Right renal cortex interstitium (tissue), 3 donors: ENCODE results near the gene CPNE6. TPM values are rescaled to one million over a fixed set of nuclear protein-coding genes. Genes with fewer than 3 reads are reported as not detected.
"Not testable (repeated sequence)": the region's sequence is repeated elsewhere in the genome, so short reads cannot be mapped to it uniquely, and the experiment has no call there.

Experiments
- DNase-seq, 3 donors: peaks; one replicate each; pipeline ENCODE4 v3.0.0-alpha.2; 2013; ENCODE audit warnings: low read depth in 3 of 3, low spot score in 2 of 3
- polyA plus RNA-seq, 3 donors: library from polyadenylated mRNA; unstranded; fragments of 120-200 nt; gene quantifications; one replicate each; pipeline ENCODE4 v1.2.1, GENCODE V29; 2013; ENCODE audit not compliant: insufficient read length in 3 of 3

The CPNE6 gene
- not detected for polyA plus RNA-seq

DNA sequence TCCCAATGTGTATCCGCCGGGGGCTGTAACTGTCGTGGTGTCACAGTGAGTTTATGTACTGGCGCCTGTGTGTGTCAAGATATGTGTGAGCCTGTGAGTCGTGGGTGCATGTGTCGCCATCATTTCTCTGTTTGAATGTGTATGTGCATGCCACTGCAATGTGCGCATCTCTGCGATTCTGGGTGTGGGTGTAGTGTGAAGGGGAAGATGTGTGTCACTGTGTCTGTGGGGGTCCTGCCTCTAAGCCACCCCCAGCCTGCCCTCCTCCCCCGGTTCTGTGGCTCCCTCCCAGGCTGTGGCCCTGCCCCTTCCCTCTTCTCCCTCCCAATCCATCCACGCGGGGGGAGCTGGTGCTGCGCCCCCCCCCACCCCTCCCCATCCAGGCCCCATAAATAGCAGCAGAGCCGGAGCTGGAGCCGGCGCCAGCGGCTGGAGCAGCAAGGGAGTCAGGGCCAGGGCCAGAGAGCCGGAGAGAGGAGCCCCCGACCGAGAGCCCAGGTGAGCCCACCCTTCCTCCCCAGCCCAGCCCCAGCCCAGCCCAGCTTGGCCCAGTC lies at the start of gene CPNE6:
CPNE6 (plus strand) TSS at position 419 of the 554 bp plus-strand sequence. CDS start 1,375 bp downstream, outside the sequence.
- DNase-seq = no peak

DNA sequence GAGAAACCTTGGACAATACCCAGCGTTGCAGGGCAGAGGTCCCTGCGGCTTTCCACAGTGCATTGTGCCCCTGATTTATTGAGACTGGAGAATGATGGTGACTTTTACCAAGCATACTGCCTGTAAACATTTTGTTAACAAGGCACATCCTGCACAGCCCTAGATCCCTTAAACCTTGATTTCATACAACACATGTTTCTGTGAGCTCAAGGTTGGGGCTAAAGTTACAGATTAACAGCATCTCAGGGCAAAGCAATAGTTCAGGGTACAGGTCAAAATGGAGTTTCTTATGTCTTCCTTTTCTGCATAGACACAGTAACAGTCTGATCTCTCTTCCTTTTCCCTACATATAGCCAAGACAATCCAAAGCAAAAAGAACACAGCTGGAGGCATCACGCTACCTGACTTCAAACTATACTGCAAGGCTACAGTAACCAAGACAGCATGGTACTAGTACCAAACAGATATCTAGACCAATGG lies 46.4 kb upstream of the CPNE6 start:
- not testable (repeated sequence) for DNase-seq

DNA sequence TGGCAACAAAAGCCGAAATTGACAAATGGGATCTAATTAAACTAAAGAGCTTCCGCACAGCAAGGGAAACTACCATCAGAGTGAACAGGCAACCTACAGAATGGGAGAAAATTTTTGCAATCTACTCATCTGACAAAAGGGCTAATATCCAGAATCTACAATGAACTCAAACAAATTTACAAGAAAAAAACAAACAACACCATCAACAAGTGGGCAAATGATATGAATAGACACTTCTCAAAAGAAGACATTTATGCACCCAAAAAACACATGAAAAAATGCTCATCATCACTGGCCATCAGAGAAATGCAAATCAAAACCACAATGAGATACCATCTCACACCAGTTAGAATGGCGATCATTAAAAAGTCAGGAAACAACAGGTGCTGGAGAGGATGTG lies 41.7 kb upstream of the CPNE6 start:
- DNase-seq = not testable (repeated sequence)

DNA sequence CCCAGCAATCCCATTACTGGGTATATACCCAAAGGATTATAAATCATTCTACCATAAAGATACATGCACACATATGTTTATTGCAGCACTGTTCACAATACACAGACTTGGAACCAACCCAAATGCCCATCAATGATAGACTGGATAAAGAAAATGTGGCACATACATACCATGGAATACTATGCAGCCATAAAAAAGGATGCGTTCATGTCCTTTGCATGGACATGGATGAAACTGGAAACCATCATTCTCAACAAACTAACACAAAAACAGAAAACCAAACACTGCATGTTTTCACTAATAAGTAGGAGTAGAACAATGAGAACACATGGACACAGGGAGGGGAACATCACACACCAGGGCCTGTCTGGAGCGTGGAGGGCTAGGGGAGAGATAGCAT lies 40.0 kb upstream of the CPNE6 start:
- not testable (repeated sequence) for DNase-seq

DNA sequence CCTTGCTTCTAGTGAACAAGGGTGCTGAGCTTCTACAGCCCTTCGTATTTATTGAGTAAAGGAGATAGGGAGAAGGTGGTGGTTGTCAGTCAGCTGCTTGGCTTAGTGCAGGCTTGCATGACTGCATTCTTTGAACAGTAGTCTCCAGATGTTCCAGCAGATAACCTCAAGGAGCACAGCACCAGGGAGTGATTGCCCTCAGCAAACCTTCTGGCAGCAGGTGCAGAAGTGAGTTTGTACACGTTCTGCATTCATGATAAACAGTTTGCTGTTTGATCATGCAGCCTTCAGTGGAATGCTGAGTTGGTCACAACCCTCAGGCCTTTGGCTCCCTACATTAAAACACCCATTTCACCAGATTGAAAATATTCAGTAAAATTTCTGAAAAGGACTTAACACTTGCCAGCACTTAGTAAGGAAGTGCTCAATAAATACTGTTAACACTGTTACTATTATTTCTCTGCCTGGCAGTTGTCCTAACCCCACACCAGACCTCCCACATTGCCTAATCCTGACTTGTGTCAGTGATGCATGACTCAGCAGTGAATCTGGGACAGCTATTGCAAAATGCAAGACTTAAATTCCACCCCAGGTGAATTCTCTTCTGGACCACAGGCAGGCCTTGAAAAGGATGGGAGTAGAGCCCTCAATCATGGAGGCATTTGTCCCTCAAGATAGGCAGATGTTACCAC lies 38.5 kb upstream of the CPNE6 start:
- DNase-seq = no peak

DNA sequence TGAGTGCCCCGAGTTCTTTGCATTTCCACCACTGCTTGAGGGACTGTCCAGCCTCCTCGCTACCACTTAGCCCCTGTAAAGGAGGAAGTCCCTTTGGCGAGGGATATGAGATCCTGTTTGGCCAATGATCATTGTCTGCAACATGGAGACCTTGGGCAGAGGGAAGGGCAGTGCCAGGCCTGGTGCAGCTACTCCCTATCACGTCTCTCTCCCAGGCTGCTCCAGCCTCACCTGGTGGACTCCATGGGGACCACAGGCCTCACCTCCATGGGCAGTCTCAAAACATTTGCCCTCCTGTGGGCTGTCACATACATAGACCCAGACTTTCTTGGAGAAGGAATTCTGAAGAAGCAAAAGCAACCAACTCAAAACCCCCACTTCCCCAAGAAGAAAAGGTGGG lies 35.6 kb upstream of the CPNE6 start:
- DNase-seq = not testable (repeated sequence)

DNA sequence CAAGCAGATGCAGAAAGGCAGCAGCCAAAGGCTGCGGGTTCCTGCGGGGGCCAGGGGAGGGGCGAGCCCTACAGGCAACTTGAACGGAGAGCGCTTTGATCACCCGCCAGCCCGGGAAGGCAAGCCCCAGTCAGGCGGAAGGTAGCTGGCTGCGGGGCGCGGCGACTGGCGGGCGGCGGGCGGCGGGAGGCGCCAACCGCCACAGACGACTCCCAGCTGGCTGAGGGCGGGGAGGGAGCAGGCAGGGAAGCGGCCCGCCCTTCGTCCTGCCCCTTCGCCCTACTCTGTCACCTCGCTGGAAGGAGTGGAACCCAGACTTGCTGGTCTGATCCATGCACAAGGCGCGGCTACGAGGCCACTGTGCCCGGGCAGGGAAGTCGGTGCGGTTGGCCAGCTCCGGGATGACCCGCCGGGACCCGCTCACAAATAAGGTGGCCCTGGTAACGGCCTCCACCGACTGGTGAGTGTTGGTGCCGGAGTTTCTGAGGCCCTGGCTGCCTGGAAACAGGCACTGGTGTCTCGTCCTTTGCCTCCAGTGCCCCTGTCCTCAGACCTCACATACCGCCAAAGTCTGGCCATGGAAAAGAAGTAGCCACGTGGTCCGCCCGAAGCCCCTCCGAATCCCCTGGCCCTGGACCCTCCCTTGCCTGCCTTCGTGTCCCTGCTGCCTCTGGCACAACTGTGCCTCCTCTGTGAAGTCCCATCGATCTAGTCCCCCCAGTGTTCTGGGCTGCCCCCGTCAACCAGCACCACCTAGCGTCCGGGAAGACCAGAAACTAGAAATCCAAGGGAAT lies 35.0 kb upstream of the CPNE6 start:
- peak in 1 of 3 donors; percentile 57 for DNase-seq

DNA sequence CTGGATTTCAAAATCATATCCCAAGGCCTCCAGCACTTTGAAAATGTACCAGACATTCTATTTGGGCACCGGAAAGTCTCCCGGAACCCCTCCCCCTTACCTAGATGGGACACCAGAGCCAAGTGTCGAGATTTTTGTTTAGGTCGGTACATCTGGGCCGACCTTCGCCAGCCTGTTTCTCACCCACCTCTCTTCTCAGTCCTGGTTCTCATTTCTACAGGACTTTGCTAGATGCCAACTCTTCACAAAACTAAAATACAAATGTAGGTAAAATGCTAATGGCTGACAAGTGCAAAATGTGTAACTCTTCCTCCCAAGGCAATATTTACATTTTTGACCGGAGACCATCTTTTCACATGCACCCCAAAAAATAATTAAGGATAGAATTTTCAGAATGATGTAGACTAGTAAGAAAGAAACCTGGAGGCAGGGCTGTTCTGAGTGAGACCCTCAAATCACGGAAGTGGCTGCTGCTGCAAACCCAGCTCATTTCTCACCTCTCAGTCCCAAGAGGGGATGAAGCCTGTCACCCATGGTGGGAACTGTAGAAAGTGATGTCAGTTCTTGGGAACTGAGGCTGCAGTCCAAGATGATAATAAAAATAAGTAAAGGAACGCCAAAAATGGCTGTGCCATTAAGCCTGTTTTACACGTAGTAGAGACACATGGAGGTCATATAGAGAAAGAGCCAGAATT lies 34.3 kb upstream of the CPNE6 start:
- DNase-seq = not testable (repeated sequence)

DNA sequence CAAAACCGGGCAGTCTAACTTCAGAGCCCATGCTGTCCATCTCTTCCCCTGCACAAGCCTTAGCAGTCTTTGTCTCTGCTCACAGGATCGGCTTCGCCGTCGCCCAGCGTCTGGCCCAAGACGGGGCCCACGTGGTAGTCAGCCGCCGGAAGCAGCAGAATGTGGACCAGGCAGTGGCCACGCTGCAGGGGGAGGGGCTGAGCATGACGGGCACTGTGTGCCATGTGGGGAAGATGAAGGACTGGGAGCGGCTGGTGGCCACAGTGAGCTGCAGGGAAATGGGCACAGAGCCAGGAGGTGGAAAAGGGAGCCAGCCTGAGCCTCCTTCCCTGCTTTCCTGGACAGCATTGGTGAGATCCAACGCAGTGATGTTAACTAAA lies 33.7 kb upstream of the CPNE6 start:
- no peak for DNase-seq

DNA sequence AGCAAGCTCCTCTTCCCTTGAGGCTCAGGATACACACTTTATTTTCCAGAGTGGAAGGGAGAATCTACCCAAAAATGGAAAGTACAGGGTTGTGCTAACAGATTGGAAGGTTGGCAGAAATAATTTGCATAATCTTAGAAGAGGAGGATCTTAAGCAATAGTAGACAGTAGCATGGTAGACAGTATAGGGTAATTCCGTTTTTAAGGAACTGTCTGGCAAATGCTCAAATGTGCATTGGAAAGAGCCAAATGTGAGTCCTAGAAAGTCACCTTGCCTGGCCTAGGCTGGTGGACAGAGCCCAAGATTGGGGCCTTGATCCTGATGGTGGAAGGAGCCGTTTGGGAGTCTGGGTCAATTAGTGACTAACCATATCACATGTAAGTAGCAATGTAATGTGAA lies 32.7 kb upstream of the CPNE6 start:
- no peak for DNase-seq

DNA sequence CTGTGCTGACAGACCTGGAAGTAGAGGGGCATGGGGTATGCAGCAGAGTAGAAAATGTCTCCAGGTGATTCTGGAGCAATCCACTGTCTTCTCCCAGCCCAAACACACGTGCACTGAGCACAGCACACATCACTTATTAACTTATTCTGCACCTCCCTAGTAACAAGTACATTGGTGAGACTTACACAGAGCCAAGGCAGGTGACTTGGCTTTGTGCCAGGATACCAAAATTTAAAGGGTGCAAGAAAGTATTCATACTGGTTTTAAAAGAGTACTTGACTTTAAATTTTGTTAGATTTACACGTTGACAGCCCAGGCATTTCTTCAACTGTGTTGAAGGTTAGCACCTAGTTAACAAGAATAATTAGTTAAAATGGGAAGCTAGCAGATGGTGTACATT lies 30.7 kb upstream of the CPNE6 start:
- DNase-seq = no peak

DNA sequence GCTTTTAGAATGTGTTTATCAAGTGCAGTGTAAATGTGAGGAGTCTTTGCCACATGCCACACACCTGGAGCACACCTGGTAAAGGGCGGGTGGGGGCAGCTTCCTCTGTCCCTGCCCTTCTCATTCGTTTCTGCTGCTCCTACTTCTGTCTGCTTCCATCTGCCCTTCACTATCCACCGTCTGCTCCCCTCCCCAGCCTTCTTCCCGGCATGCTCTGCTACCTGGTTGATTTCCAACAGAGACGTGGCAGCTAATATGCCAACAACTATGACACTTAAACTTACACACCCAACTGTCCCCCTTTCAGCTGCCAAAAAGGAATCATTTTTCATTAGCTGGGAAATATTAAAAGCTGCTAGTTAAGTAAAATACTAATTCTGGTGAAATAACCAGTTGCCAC lies 28.6 kb upstream of the CPNE6 start:
- DNase-seq = no peak

DNA sequence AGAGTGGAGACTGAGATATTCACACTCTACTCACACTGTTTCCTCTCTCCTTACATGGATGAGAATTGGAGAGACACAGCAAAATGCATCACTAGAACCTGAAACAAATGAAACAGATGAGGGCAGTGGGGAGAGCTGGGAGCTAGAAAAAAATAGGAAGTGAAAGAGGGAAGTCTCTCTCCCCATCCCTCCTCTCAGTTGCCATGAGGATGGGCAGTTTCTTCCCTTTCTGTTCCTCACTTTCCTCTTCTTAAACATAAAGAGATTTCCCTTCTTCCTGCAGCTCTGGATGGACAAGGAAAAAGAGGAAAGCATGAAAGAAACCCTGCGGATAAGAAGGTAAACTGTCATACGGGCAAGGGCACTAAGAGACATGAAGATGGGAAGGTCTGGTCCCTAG lies 22.4 kb upstream of the CPNE6 start:
- not testable (repeated sequence) for DNase-seq

DNA sequence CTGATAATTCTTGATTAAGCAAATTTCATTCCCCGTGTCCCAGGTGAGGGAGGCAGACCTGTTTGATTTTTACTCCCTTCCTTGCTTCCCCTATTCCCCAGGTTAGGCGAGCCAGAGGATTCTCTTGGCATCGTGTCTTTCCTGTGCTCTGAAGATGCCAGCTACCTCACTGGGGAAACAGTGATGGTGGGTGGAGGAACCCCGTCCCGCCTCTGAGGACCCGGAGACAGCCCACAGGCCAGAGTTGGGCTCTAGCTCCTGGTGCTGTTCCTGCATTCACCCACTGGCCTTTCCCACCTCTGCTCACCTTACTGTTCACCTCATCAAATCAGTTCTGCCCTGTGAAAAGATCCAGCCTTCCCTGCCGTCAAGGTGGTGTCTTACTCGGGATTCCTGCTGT lies 20.6 kb upstream of the CPNE6 start:
- not testable (repeated sequence) for DNase-seq

DNA sequence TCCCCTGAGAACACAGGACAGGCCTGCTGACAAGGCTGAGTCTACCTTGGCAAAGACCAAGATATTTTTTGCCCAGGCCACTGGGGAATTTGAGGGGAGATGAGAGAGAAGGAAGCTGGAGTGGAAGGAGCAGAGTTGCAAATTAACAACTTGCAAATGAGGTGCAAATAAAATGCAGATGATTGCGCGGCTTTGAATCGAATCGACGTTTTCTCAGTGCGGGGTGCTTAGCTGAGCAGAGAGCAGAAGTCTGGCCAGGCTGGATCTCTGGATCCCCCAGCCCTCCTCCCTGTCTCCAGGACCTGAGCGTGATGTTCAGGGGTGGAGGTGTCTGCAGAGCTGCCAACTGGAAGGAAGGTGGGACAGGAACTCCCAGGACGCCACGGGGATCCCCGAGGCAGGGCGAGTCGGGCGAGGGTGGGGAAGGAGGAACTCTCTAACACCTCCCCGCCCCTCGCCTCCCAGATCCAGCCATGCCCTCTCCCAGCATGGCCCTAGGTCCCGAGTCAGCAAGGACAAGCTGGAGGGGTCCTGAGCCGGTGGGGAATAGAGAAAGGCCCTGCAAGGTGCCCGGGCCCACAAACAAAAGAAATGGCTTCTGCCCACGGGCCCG lies 20.1 kb upstream of the CPNE6 start:
- DNase-seq = no peak

DNA sequence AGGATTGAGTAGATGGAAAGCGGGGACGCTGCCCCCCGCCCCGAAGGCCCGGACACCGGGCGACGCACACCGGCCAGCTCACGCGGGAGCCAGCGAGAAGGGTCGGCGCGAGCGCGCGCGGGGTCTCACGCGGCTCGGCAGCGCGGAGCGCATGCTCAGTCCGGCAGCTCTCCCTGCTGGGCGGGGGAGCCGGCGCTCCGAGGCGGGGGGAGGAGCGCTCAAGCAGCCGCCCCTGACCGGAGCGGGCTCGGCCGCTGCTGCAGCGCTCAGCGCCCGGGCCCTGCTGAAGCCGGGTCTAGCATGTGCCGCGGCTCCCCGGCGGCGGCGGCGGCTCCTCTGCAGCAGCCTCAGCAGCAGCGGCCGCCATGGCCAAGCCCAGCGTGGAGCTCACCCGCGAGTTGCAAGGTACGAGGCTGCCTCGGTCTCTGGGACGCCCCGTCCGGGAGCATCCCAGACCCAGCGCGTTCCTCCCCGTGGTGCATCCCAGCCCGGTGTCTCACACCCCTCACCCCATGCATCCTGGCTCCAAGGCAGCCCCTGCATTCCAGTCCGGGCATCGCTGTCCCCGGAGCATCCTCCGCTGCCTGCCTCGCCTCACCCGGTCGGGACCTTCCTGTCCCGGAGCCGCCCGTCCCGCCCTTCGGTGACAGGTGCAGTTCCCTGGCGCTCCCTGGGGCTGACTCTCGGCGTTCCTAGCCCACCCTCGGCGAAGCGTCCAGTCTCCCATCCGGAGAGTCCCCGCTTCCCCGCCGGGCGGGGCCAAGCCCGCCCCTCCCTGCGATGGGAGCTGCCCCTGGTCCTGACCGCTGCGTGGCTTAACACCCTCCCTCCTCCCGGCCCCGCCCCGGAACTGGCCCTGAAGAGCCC lies 19.3 kb upstream of the CPNE6 start, which contains the start of gene CARMIL3:
CARMIL3 (plus strand) TSS at position 221 of the 867 bp plus-strand sequence; CDS start at position 366, 145 bp downstream.
- no peak for DNase-seq

DNA sequence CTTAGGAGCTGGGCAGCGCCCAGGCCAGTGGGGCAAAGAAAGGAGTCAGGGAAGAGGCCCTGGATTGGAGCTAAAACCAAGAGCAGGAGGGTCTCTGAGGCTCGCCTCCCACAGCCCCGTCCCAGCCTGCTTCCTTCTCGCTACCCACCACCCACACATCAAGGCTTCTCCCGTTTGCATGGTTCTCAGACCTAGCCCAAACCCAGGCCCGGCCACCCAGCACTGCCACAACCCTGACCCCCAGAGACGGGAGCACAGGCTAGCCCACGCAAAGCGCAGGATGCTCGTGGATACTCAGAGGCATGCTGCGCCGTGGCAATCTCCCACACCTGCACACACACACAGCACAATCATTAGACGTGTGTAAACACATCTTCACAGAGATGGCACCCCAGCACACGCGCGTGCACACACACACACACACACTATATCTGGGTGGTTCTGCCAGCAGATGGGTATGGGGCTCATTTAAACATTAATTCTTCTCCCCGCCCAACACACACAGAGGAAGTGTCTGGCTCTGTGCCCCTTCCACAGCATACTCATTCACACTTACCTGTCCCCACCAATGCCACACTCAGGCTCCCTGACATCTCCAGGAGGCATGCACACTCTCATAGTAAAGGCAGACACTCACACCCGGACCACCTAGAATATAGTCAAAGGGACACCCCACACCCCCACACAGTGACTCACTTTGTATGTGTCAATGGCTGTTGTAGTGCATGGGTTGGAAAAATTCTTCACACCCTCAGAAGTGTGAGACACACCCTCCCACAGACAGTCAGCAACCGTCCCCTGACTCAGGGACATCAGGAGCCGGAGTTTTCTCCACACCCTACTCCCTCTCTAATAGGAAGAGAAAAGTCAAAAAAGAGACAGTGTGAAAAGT lies 18.5 kb upstream of the CPNE6 start:
- no peak for DNase-seq

DNA sequence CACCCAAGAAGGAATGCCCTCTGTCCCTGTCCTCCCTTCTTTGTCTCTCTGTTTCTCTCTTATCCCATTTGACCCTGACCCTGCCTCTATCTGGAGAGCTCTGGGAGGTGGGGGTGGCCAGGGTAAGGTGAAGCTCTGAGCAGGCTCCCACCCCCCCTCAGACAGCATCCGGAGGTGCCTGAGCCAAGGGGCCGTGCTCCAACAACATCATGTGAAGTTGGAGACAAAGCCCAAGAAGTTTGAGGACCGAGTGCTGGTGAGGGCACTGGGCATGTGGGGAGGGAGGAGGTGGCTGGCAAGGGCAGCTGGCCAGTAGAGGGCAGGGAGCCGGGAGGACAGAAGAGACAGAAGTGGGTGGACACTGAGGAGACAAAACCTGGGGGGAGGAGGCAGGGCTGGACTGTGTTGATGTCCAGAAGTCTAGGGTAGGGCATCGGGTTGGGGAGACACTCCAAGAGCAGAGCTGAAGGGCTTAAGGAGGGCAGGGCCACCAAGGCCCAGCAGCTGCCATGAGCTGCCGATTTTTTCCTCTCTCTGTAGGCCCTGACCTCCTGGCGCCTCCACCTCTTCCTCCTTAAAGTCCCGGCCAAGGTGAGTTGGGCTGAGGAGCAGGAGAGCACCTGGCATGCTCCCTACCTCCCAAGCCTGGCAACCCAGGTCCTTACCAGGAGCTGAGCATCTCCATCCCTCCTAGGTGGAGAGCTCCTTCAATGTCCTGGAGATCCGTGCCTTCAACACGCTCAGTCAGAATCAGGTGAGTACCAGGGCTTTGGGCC lies 17.6 kb upstream of the CPNE6 start:
- DNase-seq = no peak
